DMS53 treated with DMSO at 0.1 percent for 48 hours (cell line): ENCODE data around the gene CDK5RAP1.

Experiments used
- DNase-seq: peaks from one replicate; lab custom pipeline; 2025; ENCODE audit not compliant: unreplicated experiment; lab: John Stamatoyannopoulos, UW

CDK5RAP1 gene

GRCh38 chr20:33387177-33387576, 14.1 kb downstream of the CDK5RAP1 start:
- peak; percentile 21 for DNase-seq

DNA sequence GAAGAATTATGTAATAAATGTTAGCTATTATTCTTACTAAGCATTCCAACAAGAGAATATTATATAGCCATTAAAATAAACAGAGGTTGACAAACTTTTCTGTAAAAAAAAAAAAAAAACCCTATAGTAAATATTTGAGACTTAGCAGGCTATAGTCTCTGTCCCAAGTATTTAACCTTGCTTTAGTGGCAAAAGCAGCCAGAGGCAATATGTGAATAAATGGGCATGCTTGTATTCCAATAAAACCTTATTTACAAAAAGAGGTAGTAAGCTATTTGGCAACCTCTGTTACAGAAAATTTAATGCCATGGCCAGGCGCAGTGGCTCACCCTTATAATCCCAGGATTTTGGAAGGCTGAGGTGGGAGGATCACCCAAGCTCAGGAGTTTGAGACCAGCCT, 14.6 kb downstream of the CDK5RAP1 start:
- DNase-seq = no peak

- no peak for DNase-seq
These were observed 24.0 kb downstream of the CDK5RAP1 start for GRCh38 chr20:33377366-33377765.

GRCh38 chr20:33373735-33374605, 27.3 kb downstream of the CDK5RAP1 start:
- peak; percentile 99 for DNase-seq

- DNase-seq = no peak
These were observed 28.3 kb downstream of the CDK5RAP1 start for GRCh38 chr20:33372993-33373441.

DNA sequence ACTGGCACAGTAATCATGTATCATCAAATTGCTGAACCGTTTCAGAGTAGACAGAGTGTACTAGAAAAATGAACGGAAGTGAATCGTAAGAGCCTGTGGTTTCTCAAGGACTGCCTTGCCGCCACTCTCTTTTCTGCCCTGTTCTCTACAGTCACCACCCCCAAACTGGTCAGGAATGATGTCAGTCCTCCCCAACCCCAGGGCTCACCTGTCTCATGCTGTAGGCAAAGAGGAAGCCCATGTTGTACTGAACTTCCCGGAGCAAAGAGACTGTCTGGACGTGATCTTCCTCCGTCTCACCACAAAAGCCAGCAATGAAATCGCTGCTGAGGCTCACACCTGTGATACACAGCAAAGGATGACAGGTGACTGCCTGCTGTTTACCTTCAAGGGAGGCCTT, 31.0 kb downstream of the CDK5RAP1 start:
- DNase-seq = peak; percentile 81

DNA sequence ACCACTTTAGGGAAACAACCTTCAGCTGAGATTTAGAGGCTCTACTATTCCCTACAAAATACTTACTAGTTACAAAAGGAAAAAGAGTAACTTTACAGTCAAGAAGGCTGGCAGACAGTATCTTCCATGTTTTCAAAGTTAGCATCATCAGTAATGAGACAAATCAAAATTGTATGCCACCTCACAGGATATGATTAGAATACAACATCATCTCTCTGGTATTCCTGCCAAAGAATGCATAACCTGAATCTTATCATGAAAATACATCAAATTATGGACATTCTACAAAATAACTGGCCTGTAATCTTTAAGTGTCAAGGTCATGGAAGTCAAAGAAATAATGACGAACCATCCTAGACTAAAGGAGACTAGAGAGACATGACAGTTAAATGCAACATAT, 38.4 kb downstream of the CDK5RAP1 start:
- no peak for DNase-seq

GRCh38 chr20:33359399-33360261, 41.7 kb downstream of the CDK5RAP1 start:
- DNase-seq = no peak

DNA sequence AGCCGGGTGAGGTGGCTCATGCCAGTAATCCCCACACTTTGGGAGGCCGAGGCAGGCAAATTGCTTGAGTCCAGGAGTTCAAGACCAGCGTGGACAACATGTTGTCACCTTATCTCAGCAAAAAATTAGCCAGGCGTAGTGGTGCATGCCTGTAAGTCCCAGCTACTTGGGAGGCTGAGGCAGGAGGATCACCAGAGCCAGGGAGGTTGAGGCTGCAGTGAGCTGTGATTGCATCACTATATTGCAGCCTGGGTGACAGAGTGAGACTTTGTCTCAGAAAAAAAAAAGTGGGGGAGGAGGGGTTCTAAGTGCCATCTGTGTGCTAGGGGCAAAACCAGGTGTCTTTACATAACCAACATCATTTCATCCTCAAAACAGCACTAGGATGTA, 48.3 kb downstream of the CDK5RAP1 start:
- no peak for DNase-seq

DNA sequence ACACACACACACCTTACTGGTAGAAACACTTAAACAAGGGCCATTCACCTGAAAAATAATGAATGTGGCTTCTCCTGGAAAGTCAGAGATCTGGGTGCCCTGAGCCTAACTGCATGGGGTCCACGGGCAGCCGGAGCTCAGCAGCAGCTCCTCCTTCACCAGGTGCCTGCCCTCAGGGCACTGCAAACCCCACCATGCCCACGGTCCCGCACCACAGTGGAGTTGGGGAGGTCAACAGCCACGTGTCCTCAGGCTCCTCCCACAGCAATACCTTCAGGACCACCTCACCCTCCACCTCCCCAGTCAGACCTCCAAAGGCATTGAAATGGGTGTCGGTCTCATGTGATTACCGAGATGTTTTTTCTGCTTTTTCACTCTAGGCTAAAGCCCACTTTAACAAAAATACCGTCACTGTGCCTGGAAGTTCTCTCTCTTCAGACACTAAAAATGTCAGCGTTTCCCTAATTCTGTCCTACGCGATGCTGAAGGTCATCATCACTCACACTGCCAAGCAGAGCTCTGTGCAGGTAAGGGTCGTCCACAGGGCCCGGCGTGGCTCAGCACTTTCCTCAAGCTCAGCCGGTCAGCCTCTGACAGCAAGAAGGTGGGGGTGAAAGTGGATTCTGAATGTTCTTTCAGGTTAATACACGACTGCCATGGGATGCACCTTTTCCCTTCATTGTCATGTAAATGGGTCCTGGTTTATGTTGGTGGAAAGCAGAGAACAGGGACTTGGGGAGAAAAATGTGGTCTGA, 48.9 kb downstream of the CDK5RAP1 start:
- no peak for DNase-seq

GRCh38 chr20:33351696-33352095, 49.6 kb downstream of the CDK5RAP1 start:
- DNase-seq = no peak

- no peak for DNase-seq
These were observed 51.8 kb downstream of the CDK5RAP1 start for GRCh38 chr20:33349493-33349892.

DNA sequence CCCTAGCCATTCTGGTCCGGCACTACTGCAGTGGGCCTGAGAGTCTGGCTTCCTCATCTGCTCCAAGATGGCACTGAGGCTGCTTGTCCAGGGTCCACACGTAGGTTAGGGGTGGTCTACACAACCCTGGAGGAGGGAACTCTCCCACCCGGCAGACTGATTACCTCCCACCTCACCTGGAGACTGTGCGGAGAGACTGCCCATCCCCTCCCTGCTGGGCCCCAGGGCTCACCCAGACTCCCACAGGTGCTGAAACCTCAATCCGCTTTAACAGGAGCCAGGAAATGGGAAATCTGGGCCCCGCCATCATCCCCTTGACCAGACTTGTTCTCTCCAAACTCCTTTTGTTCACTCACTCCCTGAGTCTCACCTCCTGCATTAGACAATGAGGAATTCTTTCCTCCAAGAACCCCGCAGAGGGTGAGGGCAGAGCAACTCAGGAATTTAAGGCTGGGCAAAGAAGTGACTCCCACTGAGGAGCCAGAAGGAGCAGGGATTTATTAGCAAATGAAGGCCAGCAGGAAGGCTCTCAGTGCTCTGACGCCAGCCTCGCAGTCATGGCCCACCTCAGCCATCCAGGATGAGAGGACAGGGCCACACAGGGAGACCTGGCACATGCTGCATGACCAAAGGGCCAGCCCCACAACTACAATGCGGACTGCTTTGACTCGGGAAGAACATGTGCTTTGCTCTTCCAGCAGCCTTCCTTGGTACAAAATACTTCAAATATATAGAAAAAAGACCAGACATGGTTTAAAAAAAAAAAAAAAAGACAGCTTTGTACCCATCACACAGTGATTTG, 53.0 kb downstream of the CDK5RAP1 start:
- no peak for DNase-seq

DNA sequence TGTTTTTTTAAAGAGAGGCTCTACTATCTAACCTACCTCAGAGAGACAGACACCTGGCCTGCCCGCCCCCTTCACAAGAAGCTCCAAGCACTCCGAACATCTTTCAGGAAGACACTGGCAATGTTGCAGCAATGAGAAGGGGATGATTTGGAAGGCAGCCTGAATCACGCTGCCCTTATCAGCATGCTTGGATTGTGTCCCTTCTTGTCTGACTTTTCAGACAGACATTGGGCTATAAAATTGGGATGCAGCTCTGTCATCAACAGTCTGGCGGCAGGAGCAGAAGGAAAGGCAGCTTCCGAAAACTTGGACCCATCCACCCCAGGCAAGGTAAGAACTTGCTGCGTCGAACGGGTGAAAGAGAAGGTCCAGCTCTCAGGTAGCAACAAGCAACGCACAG, 56.0 kb downstream of the CDK5RAP1 start:
- no peak for DNase-seq

DNA sequence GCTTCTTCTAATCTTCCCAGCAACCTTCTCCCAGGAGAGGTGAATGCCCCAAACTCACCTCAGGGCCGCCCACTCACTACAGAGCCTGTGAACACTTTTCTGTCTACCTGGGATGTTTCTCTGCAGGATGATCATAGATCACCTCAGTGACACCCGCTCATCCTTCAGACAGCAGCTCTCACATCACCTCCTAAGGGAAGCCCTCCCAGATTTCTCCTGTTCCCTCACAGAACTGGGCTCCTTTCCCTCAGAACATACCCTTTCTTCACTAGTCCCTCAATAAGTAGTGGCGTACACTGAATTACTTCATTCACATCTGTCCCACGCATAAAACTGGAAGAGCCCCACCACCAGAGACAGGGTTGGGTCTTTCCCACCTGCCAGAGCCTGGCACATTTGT, 57.8 kb downstream of the CDK5RAP1 start:
- no peak for DNase-seq

DNA sequence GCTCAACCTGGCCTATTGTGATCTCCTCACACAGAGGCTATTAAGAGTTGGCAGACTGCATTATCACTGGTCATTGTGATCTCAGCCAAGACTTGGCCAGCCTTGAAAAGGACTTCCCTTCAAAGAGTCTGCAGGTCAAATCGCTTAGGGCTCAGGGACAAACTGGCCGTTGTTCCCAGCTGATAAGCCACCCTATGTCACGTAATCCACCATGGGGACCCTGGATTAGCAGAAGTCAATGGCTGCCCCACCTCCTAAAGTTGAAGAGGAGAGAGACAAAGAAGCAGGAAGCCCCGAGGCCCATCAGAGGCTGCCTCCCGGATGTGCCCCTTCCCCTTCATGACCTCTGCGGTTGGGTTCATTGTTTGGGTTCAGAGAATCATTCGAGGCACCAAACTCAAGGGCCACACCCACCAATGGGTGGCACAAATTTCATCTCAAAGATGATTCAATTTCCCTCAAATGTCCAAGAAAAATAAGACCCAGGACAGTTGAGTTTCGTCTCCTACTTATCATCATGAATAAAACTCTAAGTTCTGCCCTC, 61.7 kb downstream of the CDK5RAP1 start:
- no peak for DNase-seq

- DNase-seq = no peak
These were observed 62.7 kb downstream of the CDK5RAP1 start for GRCh38 chr20:33338467-33339258.

- no peak for DNase-seq
These were observed 63.7 kb downstream of the CDK5RAP1 start for GRCh38 chr20:33337531-33338165.

GRCh38 chr20:33337119-33337518, 64.2 kb downstream of the CDK5RAP1 start:
- DNase-seq = no peak
